ENCODE results near the gene LRMDA.

The LRMDA gene

DNA sequence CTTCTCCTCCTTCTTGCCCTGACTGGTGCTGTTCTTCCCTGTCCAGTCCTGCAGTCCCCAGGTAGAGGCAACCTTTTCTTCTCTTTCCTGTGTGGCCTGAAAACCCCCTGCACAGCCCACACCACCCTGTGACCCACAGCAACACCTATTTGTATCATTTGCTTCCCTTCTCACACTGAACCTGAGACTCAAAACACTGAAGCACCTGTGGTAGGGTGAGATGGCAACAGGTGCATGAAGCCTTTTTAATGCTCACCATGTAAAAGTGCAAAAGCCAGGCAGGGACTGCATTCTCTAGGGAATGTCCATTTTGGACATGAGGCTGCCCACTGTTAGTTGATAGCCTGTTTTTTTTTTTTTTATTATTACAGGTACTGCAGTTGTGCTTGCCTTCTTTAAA, 71.4 kb downstream of the LRMDA start:
- DNase-seq: no peak
- Histone ChIP-seq H3K27ac (ENCODE audit: low read length) (no peak overlapping the region), H4K20me1 (ENCODE audit: insufficient read depth, low read length) (no peaks in the 10 kb centered on the region), H3K4me3 (ENCODE audit: low read depth in 1 of 2, low read length in 2 of 2) (no peak overlapping the region), H3K27me3 (ENCODE audit: insufficient read depth, low read length, poor library complexity) (no peaks in the 10 kb centered on the region), H3K4me2 (ENCODE audit: insufficient read depth, low read length) (no peak overlapping the region), H3K4me1 (ENCODE audit: insufficient read depth, low read length) (no peaks in the 10 kb centered on the region), H3K36me3 (ENCODE audit: insufficient read depth, low read length) (no peaks in the 10 kb centered on the region), H3K9ac (ENCODE audit: low read depth, low read length) (no peak overlapping the region), H3K79me2 (ENCODE audit: insufficient read depth, low read length) (no peaks in the 10 kb centered on the region), H2AFZ (ENCODE audit: low read depth, low read length) (no peak overlapping the region), H3K9me3 (ENCODE audit: insufficient read depth, low read length, severe bottlenecking) (no peaks in the 10 kb centered on the region)
- no peak for ATAC-seq (ENCODE audit: insufficient read depth, low read depth)
- TF ChIP-seq, protein P1, sequence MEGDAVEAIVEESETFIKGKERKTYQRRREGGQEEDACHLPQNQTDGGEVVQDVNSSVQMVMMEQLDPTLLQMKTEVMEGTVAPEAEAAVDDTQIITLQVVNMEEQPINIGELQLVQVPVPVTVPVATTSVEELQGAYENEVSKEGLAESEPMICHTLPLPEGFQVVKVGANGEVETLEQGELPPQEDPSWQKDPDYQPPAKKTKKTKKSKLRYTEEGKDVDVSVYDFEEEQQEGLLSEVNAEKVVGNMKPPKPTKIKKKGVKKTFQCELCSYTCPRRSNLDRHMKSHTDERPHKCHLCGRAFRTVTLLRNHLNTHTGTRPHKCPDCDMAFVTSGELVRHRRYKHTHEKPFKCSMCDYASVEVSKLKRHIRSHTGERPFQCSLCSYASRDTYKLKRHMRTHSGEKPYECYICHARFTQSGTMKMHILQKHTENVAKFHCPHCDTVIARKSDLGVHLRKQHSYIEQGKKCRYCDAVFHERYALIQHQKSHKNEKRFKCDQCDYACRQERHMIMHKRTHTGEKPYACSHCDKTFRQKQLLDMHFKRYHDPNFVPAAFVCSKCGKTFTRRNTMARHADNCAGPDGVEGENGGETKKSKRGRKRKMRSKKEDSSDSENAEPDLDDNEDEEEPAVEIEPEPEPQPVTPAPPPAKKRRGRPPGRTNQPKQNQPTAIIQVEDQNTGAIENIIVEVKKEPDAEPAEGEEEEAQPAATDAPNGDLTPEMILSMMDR (IDR thresholded peaks at IDR 0.05; ENCODE audit: borderline replicate concordance, extremely low read depth, low read length, poor library complexity, severe bottlenecking): no peak
- TF ChIP-seq EZH2 (IDR thresholded peaks at IDR 0.05; ENCODE audit: borderline replicate concordance, low read depth, low read length, severe bottlenecking): no peak

DNA sequence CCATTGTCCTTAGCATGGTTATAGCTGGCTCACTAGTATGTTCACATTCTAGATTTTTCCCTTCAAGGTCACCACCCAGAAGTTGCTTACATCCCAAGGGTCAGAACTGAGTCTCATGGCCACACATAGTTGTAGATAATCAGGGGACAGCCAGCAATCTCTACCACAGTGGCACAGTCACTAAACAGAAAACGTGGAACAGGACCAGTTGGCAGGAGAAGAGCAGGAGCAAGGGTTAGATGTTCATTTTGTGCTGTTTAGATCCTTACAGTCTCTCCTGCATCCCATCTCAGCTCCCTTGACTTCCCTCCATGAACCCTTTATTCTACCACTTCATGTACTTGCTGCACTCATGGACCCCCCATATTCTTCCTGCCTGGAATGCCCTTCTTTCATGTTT, 73.9 kb downstream of the LRMDA start:
- H4K20me1 ChIP-seq (ENCODE audit: insufficient read depth, low read length): no peaks in the 10 kb centered on the region
- no peaks in the 10 kb centered on the region for H3K4me1 ChIP-seq (ENCODE audit: insufficient read depth, low read length)
- peaks cover 10% of the 10 kb centered on the region for H3K27me3 ChIP-seq (ENCODE audit: insufficient read depth, low read length, poor library complexity)
- DNase-seq: no peak
- H3K9ac ChIP-seq (ENCODE audit: low read depth, low read length): no peak overlapping the region
- H3K9me3 ChIP-seq (ENCODE audit: insufficient read depth, low read length, severe bottlenecking): no peaks in the 10 kb centered on the region
- no peak for ATAC-seq (ENCODE audit: insufficient read depth, low read depth)
- H3K4me3 ChIP-seq (ENCODE audit: low read depth in 1 of 2, low read length in 2 of 2): no peak overlapping the region
- no peaks in the 10 kb centered on the region for H3K36me3 ChIP-seq (ENCODE audit: insufficient read depth, low read length)
- TF ChIP-seq EZH2 (IDR thresholded peaks at IDR 0.05; ENCODE audit: borderline replicate concordance, low read depth, low read length, severe bottlenecking): no peak
- TF ChIP-seq, protein P1 (IDR thresholded peaks at IDR 0.05; ENCODE audit: borderline replicate concordance, extremely low read depth, low read length, poor library complexity, severe bottlenecking): no peak
- no peak overlapping the region for H2AFZ ChIP-seq (ENCODE audit: low read depth, low read length)
- no peak overlapping the region for H3K4me2 ChIP-seq (ENCODE audit: insufficient read depth, low read length)
- no peaks in the 10 kb centered on the region for H3K79me2 ChIP-seq (ENCODE audit: insufficient read depth, low read length)
- H3K27ac ChIP-seq (ENCODE audit: low read length): no peak overlapping the region

DNA sequence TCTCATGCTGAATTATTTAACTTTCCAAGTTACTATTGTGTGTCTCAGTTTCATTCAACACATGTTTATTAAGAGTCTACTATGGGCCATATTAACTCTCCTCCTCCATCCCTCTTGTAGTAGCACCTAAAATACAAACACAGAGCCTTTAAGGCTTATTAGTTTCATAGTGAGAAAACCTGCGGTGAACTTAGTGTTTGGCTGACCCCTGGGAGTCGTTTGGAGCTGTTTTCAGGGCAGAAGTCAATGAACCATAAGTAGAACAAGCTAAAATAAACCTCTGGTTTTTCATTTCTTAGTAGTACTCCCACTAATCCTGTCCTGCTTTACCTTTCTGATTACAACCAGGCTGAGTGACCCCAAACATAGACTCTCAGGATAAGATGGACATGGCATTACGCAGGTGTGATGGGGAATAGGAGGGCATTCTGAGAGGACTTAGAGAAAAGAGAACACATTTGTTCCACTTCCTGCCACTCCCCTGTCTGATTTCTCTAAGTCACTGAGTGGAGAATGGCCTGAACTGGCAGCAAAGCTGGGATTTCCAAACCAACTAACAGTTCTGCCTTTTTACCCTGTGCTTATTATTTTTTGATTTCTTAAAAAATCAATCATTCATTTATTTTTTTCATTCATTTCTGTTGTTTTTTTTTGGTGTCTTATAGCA, 74.5 kb downstream of the LRMDA start:
- no peak for ATAC-seq (ENCODE audit: insufficient read depth, low read depth)
- H3K4me2 ChIP-seq (ENCODE audit: insufficient read depth, low read length): no peak overlapping the region

More for the DNA sequence above, 74.5 kb downstream of the LRMDA start:
- peaks cover 13% of the 10 kb centered on the region for H3K27me3 ChIP-seq (ENCODE audit: insufficient read depth, low read length, poor library complexity)
- H3K27ac ChIP-seq (ENCODE audit: low read length): no peak overlapping the region
- no peak overlapping the region for H3K9ac ChIP-seq (ENCODE audit: low read depth, low read length)
- H3K36me3 ChIP-seq (ENCODE audit: insufficient read depth, low read length): no peaks in the 10 kb centered on the region
- no peaks in the 10 kb centered on the region for H3K79me2 ChIP-seq (ENCODE audit: insufficient read depth, low read length)
- H3K4me1 ChIP-seq (ENCODE audit: insufficient read depth, low read length): no peaks in the 10 kb centered on the region
- no peaks in the 10 kb centered on the region for H4K20me1 ChIP-seq (ENCODE audit: insufficient read depth, low read length)
- H2AFZ ChIP-seq (ENCODE audit: low read depth, low read length): no peak overlapping the region
- no peaks in the 10 kb centered on the region for H3K9me3 ChIP-seq (ENCODE audit: insufficient read depth, low read length, severe bottlenecking)
- no peak for TF ChIP-seq EZH2 (IDR thresholded peaks at IDR 0.05; ENCODE audit: borderline replicate concordance, low read depth, low read length, severe bottlenecking)
- TF ChIP-seq, protein P1 (IDR thresholded peaks at IDR 0.05; ENCODE audit: borderline replicate concordance, extremely low read depth, low read length, poor library complexity, severe bottlenecking): no peak
- DNase-seq: no peak
- no peak overlapping the region for H3K4me3 ChIP-seq (ENCODE audit: low read depth in 1 of 2, low read length in 2 of 2)

Data from DND-41 (cell line).